ENCODE measurements around the gene HSPA9. TPM values are rescaled to one million over a fixed set of nuclear protein-coding genes. Genes with fewer than 3 reads are reported as not detected.

The HSPA9 gene
- total and polyA plus RNA-seq, 10 of the 15 experiments (the other 5 are each of a cell fraction or from before 2014, with no cell fraction given) = 145 to 455 (median 343) TPM

DNA sequence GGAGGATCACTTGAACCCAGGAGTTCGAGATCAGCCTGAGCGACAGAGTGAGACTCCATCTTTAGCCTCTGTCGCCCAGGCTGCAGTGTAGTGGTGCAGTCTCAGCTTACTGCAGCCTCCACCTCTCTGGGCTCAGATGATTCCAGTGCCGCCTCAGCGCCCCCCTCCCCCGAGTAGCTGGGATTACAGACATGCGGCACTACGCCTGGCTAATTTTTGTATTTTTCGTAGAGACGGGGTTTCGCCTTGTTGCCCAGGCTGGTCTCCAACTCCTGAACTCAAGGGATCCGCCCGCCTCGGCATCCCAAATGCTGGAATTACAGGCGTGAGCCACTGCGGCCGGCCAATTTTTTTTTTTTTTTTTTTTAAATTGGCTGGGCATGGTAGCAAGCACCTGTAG is 2.3 kb upstream of the HSPA9 start:
- no peak overlapping the region for H3K27ac ChIP-seq (ENCODE audit: control insufficient read depth, insufficient read depth)
- intact Hi-C loops (cut with micrococcal nuclease; ENCODE audit: unreplicated experiment) = no loop called here
- no peak overlapping the region for H3K4me3 ChIP-seq
- in situ Hi-C loops (cut with MboI) = loop anchor here (10.0 kb wide), 1 partner anchor 687 kb away; no protein-coding TSS in a partner anchor
- DNase-seq (ENCODE audit: low read depth, low spot score) = no peak
- FAIRE-seq = no peak
- H3K79me2 ChIP-seq (ENCODE audit: control insufficient read depth, insufficient read depth, low read length) = peaks cover 25% of the 10 kb centered on the region
- ChIA-PET CTCF (interaction anchor here (0.9 to 1.4 kb wide), 5 partner anchors 16 to 684 kb away, joined by 3 to 5 read pairs (median 4); no protein-coding TSS in a partner anchor), RAD21 (ENCODE audit: unreplicated experiment) (interaction anchor here (1.0 kb wide), 1 partner anchor 52 kb away, joined by 3 read pairs; no protein-coding TSS in a partner anchor), SMC1A (ENCODE audit: uncharacterized antibody, unreplicated experiment) (interaction anchor here (1.0 to 1.3 kb wide), 3 partner anchors 32 to 673 kb away, joined by 3 read pairs; no protein-coding TSS in a partner anchor), POLR2A (interaction anchor here (1.0 to 2.1 kb wide), 2 partner anchors 12 to 225 kb away, joined by 3 to 10 read pairs; no protein-coding TSS in a partner anchor)
- no peaks in the 10 kb centered on the region for H3K4me1 ChIP-seq (ENCODE audit: control insufficient read depth, insufficient read depth, low read length)
- H3K27me3 ChIP-seq (replicated peaks in 1 of 2; ENCODE audit: control insufficient read depth in 2 of 2, insufficient read depth in 2 of 2, low read length in 1 of 2) = no peaks in the 10 kb centered on the region
- H4K20me1 ChIP-seq (ENCODE audit: control insufficient read depth, insufficient read depth) = no peaks in the 10 kb centered on the region
- no peaks in the 10 kb centered on the region for H3K9me3 ChIP-seq (replicated peaks; ENCODE audit: control insufficient read depth, insufficient read depth, low read length)
- H2AFZ ChIP-seq (ENCODE audit: control insufficient read depth, low read depth, low read length) = no peak overlapping the region
- peaks cover 0 to 4% of the 10 kb centered on the region in 2 experiments; a peak in 1 of 4 replicates for H3K36me3 ChIP-seq (ENCODE audit: control insufficient read depth in 2 of 2, insufficient read depth in 2 of 2, low read length in 1 of 2)
- no peak overlapping the region for H3K4me2 ChIP-seq (ENCODE audit: control insufficient read depth, insufficient read depth)
- 76% methylated on average over 17 of the region's 17 CpGs for whole genome bisulfite sequencing (ENCODE audit: insufficient coverage, insufficient replicate concordance, low lambda C conversion rate, missing lambda C conversion rate)
- no TSS peak for BruUV-seq (replicated peaks)
- no peak for ATAC-seq
- no peak for TF ChIP-seq CEBPB (IDR thresholded peaks at IDR 0.05; ENCODE audit: borderline replicate concordance in 1 of 2, low read depth in 2 of 2, low read length in 2 of 2)
- TF ChIP-seq SIN3A (IDR thresholded peaks at IDR 0.05; ENCODE audit: low read depth, low read length) = no peak
- no peak for TF ChIP-seq CREB1 (IDR thresholded peaks at IDR 0.05; ENCODE audit: low read depth)
- no peak for TF ChIP-seq BRCA1 (IDR thresholded peaks at IDR 0.05; ENCODE audit: low read depth, low read length)
- TF ChIP-seq TAF1 (IDR thresholded peaks at IDR 0.05; ENCODE audit: borderline replicate concordance, low read depth, low read length) = no peak
- no peak for TF ChIP-seq NFYA (IDR thresholded peaks at IDR 0.05; ENCODE audit: borderline replicate concordance, low read depth, low read length)
- no peak for TF ChIP-seq BHLHE40 (IDR thresholded peaks at IDR 0.05; ENCODE audit: borderline replicate concordance in 1 of 2, low read depth in 2 of 2, low read length in 1 of 2)
- TF ChIP-seq, protein P1, sequence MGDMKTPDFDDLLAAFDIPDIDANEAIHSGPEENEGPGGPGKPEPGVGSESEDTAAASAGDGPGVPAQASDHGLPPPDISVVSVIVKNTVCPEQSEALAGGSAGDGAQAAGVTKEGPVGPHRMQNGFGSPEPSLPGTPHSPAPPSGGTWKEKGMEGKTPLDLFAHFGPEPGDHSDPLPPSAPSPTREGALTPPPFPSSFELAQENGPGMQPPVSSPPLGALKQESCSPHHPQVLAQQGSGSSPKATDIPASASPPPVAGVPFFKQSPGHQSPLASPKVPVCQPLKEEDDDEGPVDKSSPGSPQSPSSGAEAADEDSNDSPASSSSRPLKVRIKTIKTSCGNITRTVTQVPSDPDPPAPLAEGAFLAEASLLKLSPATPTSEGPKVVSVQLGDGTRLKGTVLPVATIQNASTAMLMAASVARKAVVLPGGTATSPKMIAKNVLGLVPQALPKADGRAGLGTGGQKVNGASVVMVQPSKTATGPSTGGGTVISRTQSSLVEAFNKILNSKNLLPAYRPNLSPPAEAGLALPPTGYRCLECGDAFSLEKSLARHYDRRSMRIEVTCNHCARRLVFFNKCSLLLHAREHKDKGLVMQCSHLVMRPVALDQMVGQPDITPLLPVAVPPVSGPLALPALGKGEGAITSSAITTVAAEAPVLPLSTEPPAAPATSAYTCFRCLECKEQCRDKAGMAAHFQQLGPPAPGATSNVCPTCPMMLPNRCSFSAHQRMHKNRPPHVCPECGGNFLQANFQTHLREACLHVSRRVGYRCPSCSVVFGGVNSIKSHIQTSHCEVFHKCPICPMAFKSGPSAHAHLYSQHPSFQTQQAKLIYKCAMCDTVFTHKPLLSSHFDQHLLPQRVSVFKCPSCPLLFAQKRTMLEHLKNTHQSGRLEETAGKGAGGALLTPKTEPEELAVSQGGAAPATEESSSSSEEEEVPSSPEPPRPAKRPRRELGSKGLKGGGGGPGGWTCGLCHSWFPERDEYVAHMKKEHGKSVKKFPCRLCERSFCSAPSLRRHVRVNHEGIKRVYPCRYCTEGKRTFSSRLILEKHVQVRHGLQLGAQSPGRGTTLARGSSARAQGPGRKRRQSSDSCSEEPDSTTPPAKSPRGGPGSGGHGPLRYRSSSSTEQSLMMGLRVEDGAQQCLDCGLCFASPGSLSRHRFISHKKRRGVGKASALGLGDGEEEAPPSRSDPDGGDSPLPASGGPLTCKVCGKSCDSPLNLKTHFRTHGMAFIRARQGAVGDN (IDR thresholded peaks at IDR 0.05) = no peak
- no peak for TF ChIP-seq POLR2AphosphoS2 (IDR thresholded peaks at IDR 0.05; ENCODE audit: low read depth, low read length)
- TF ChIP-seq BACH1 (IDR thresholded peaks at IDR 0.05; ENCODE audit: borderline replicate concordance) = no peak
- TF ChIP-seq CHD4 (IDR thresholded peaks at IDR 0.05) = no peak
- no peak for TF ChIP-seq MXI1 (IDR thresholded peaks at IDR 0.05; ENCODE audit: low read depth, low read length)
- TF ChIP-seq EED (IDR thresholded peaks at IDR 0.05; ENCODE audit: low read depth) = no peak
- TF ChIP-seq PAX5 (IDR thresholded peaks at IDR 0.05; ENCODE audit: borderline replicate concordance, low read depth, low read length) = no peak
- no peak for TF ChIP-seq ATF7 (IDR thresholded peaks at IDR 0.05; ENCODE audit: low read depth)
- TF ChIP-seq SPI1 (IDR thresholded peaks at IDR 0.05; ENCODE audit: borderline replicate concordance, insufficient read depth, low read depth, low read length) = no peak
- TF ChIP-seq, protein P2, sequence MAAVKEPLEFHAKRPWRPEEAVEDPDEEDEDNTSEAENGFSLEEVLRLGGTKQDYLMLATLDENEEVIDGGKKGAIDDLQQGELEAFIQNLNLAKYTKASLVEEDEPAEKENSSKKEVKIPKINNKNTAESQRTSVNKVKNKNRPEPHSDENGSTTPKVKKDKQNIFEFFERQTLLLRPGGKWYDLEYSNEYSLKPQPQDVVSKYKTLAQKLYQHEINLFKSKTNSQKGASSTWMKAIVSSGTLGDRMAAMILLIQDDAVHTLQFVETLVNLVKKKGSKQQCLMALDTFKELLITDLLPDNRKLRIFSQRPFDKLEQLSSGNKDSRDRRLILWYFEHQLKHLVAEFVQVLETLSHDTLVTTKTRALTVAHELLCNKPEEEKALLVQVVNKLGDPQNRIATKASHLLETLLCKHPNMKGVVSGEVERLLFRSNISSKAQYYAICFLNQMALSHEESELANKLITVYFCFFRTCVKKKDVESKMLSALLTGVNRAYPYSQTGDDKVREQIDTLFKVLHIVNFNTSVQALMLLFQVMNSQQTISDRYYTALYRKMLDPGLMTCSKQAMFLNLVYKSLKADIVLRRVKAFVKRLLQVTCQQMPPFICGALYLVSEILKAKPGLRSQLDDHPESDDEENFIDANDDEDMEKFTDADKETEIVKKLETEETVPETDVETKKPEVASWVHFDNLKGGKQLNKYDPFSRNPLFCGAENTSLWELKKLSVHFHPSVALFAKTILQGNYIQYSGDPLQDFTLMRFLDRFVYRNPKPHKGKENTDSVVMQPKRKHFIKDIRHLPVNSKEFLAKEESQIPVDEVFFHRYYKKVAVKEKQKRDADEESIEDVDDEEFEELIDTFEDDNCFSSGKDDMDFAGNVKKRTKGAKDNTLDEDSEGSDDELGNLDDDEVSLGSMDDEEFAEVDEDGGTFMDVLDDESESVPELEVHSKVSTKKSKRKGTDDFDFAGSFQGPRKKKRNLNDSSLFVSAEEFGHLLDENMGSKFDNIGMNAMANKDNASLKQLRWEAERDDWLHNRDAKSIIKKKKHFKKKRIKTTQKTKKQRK (IDR thresholded peaks at IDR 0.05; ENCODE audit: low read depth, low read length) = no peak
- TF ChIP-seq ZNF24 (IDR thresholded peaks at IDR 0.05) = no peak
- no peak for TF ChIP-seq DPF2 (IDR thresholded peaks at IDR 0.05)
- H3K9ac ChIP-seq (ENCODE audit: control insufficient read depth, insufficient read depth, low read length) = no peak overlapping the region
